Osteoblast (primary cell): ENCODE results near the gene RHBDF2. TPM values are rescaled to one million over a fixed set of nuclear protein-coding genes. Genes with fewer than 3 reads are reported as not detected.

Experiments used
- DNase-seq: peaks from one replicate; pipeline ENCODE4 v3.0.0; 2011; ENCODE audit warnings: low spot score, mixed read lengths; ENCODE audit not compliant: insufficient read length; ENCODE audit errors: missing footprints
- H2AFZ ChIP-seq: 2 replicates; pipeline ENCODE4 v1.6.0; 2011; ENCODE audit warnings: mild to moderate bottlenecking, low read length
- H3K27ac ChIP-seq: 2 replicates; pipeline ENCODE4 v1.5.1; 2011; ENCODE audit warnings: mild to moderate bottlenecking, low read depth, low read length, moderate library complexity
- H3K27me3 ChIP-seq: 2 replicates; pipeline ENCODE4 v1.6.0; 2012; ENCODE audit warnings: mild to moderate bottlenecking, control low read depth, inconsistent platforms, low read length, moderate library complexity; ENCODE audit not compliant: insufficient read depth
- H3K36me3 ChIP-seq: 2 replicates; pipeline ENCODE4 v1.5.1; 2011; ENCODE audit warnings: mild to moderate bottlenecking, low read length, control low read depth, moderate library complexity; ENCODE audit not compliant: insufficient read depth
- H3K4me1 ChIP-seq: 2 replicates; pipeline ENCODE4 v1.5.1; 2011; ENCODE audit warnings: mild to moderate bottlenecking, low read length, control low read depth, moderate library complexity; ENCODE audit not compliant: insufficient read depth
- H3K4me2 ChIP-seq: 2 replicates; pipeline ENCODE4 v1.6.0; 2011; ENCODE audit warnings: mild to moderate bottlenecking, low read length; ENCODE audit not compliant: insufficient read depth
- H3K4me3 ChIP-seq: fragments of 200-600 bp; sonication (generic); 3 replicates; pipeline ENCODE4 v1.5.1; 2012; ENCODE audit warnings: mild to moderate bottlenecking, low read length, inconsistent platforms; ENCODE audit not compliant: insufficient read depth
- H3K79me2 ChIP-seq: 2 replicates; pipeline ENCODE4 v1.6.0; 2012; ENCODE audit warnings: mild to moderate bottlenecking, low read length, control low read depth, inconsistent platforms; ENCODE audit not compliant: insufficient read depth
- H3K9me3 ChIP-seq: 2 replicates; pipeline ENCODE4 v1.5.1; 2011; ENCODE audit warnings: low read depth, low read length, control low read depth
- H4K20me1 ChIP-seq: 2 replicates; pipeline ENCODE4 v1.6.0; 2012; ENCODE audit warnings: mild to moderate bottlenecking, low read length, control low read depth; ENCODE audit not compliant: insufficient read depth
- CTCF ChIP-seq: IDR thresholded peaks from 2 replicates; pipeline ENCODE4 v1.5.1; 2011; ENCODE audit warnings: mild to moderate bottlenecking, low read depth, low read length, moderate library complexity; ENCODE audit errors: extremely low read depth
- total RNA-seq: library from RNA; depleted of rRNA; stranded (reverse); fragments of >200 nt; gene quantifications from 2 replicates; pipeline ENCODE4 v1.2.3, GENCODE V29; 2012

The RHBDF2 gene
- total RNA-seq, 1 donor, result 8.3 TPM

- H2AFZ ChIP-seq, result no peak overlapping the region
- H3K9me3 ChIP-seq, result no peaks in the 10 kb centered on the region
- no peaks in the 10 kb centered on the region for H3K79me2 ChIP-seq
- no peak for DNase-seq
- no peak overlapping the region for H3K4me3 ChIP-seq
- no peak overlapping the region for H3K27ac ChIP-seq
- no peak overlapping the region for H3K4me2 ChIP-seq
- no peak for TF ChIP-seq CTCF
- peaks cover 2% of the 10 kb centered on the region for H3K4me1 ChIP-seq
- no peaks in the 10 kb centered on the region for H4K20me1 ChIP-seq
- no peaks in the 10 kb centered on the region for H3K27me3 ChIP-seq
- H3K36me3 ChIP-seq, result no peaks in the 10 kb centered on the region
Observed at GRCh38 chr17:76479515-76480060, 21.6 kb downstream of the RHBDF2 start.

GRCh38 chr17:76478730-76479514, 22.3 kb downstream of the RHBDF2 start:
- no peak for TF ChIP-seq CTCF
- Histone ChIP-seq H3K4me2 (no peak overlapping the region), H3K27ac (no peak overlapping the region), H3K36me3 (no peaks in the 10 kb centered on the region), H4K20me1 (no peaks in the 10 kb centered on the region), H3K4me1 (no peaks in the 10 kb centered on the region), H2AFZ (no peak overlapping the region), H3K4me3 (no peak overlapping the region), H3K79me2 (no peaks in the 10 kb centered on the region), H3K27me3 (no peaks in the 10 kb centered on the region), H3K9me3 (no peaks in the 10 kb centered on the region)
- DNase-seq, result no peak

GRCh38 chr17:76478097-76478496, 23.1 kb downstream of the RHBDF2 start:
- H3K27me3 ChIP-seq, result no peaks in the 10 kb centered on the region
- no peak for TF ChIP-seq CTCF
- no peaks in the 10 kb centered on the region for H3K36me3 ChIP-seq
- no peaks in the 10 kb centered on the region for H4K20me1 ChIP-seq
- no peaks in the 10 kb centered on the region for H3K9me3 ChIP-seq
- H2AFZ ChIP-seq, result no peak overlapping the region
- H3K4me2 ChIP-seq, result no peak overlapping the region
- H3K4me3 ChIP-seq, result no peak overlapping the region
- H3K4me1 ChIP-seq, result no peaks in the 10 kb centered on the region
- no peaks in the 10 kb centered on the region for H3K79me2 ChIP-seq
- no peak for DNase-seq
- H3K27ac ChIP-seq, result no peak overlapping the region

GRCh38 chr17:76477576-76477975, 23.6 kb downstream of the RHBDF2 start:
- Histone ChIP-seq H4K20me1 (no peaks in the 10 kb centered on the region), H3K9me3 (no peaks in the 10 kb centered on the region), H2AFZ (no peak overlapping the region), H3K27ac (no peak overlapping the region), H3K36me3 (no peaks in the 10 kb centered on the region), H3K4me2 (no peak overlapping the region), H3K79me2 (no peaks in the 10 kb centered on the region), H3K4me1 (no peaks in the 10 kb centered on the region), H3K27me3 (no peaks in the 10 kb centered on the region), H3K4me3 (no peak overlapping the region)
- no peak for TF ChIP-seq CTCF
- DNase-seq, result no peak
